IMR-90 (cell line): ENCODE data around the gene VDR. TPM values are rescaled to one million over a fixed set of nuclear protein-coding genes. Genes with fewer than 3 reads are reported as not detected.

ENCODE experiments used
- ATAC-seq: fragments of 200-7000 bp; cut with Tn5 transposase; 2 replicates; pipeline ENCODE4 v1.9.1; 2020; ENCODE audit warnings: low read depth, mild to moderate bottlenecking, moderate library complexity
- BruUV-seq: library from RNA; stranded (reverse); fragments of 400-500 nt; replicated peaks from 2 replicates; lab custom pipeline; 2021; lab: Mats Ljungman, UMichigan
- CTCF ChIA-PET: fragments of 300-600 bp; formaldehyde crosslinking; extraction: SDS; loops from one replicate; lab custom pipeline; 2021; ENCODE audit warnings: antibody characterized with exemption; lab: Yijun Ruan, JAX
- POLR2A ChIA-PET: fragments of 300-600 bp; sonication (Branson Sonifier 250); formaldehyde crosslinking; loops from one replicate; lab custom pipeline; 2022; ENCODE audit warnings: antibody characterized with exemption; ENCODE audit not compliant: unreplicated experiment; lab: Charles Lee
- DNase-seq: peaks from one replicate; pipeline ENCODE4 v3.0.0; 2013
- H2AFZ ChIP-seq: replicated peaks from 2 replicates; pipeline ENCODE3; 2013; ENCODE audit warnings: low read length, mild to moderate bottlenecking; ENCODE audit not compliant: poor library complexity
- H2AK5ac ChIP-seq: 2 replicates; pipeline ENCODE4 v1.6.1; 2013; ENCODE audit warnings: low read depth, low read length, inconsistent platforms
- H2AK9ac ChIP-seq: replicated peaks from 2 replicates; pipeline ENCODE3; 2013; ENCODE audit warnings: mild to moderate bottlenecking, low read depth, low read length, moderate library complexity; ENCODE audit not compliant: poor library complexity
- H2BK120ac ChIP-seq: 2 replicates; pipeline ENCODE4 v1.6.1; 2013; ENCODE audit warnings: low read depth, low read length, inconsistent platforms
- H2BK15ac ChIP-seq: 3 replicates; pipeline ENCODE4 v1.6.1; 2013; ENCODE audit warnings: low read depth, low read length, inconsistent platforms
- H2BK20ac ChIP-seq: 2 replicates; pipeline ENCODE4 v1.6.1; 2013; ENCODE audit warnings: low read depth, mild to moderate bottlenecking, inconsistent platforms, low read length, moderate library complexity
- H2BK5ac ChIP-seq: 2 replicates; pipeline ENCODE4 v1.6.1; 2013; ENCODE audit warnings: mild to moderate bottlenecking, low read depth, low read length, inconsistent platforms; ENCODE audit not compliant: poor library complexity, severe bottlenecking
- H3K14ac ChIP-seq: replicated peaks from 2 replicates; pipeline ENCODE4 v1.6.1; 2013; ENCODE audit warnings: low read depth, low read length, inconsistent platforms
- H3K18ac ChIP-seq: 2 replicates; pipeline ENCODE4 v1.6.1; 2013; ENCODE audit warnings: low read depth, low read length, control low read depth
- H3K23ac ChIP-seq: 2 replicates; pipeline ENCODE4 v1.6.1; 2013; ENCODE audit warnings: low read depth, low read length, inconsistent platforms
- H3K27ac ChIP-seq: 2 replicates; pipeline ENCODE4 v1.5.1; 2013; ENCODE audit warnings: mild to moderate bottlenecking, control low read depth, low read length; ENCODE audit not compliant: insufficient read depth
- H3K27me3 ChIP-seq: 2 replicates; pipeline ENCODE4 v1.6.1; 2013; ENCODE audit warnings: low read length; ENCODE audit not compliant: control insufficient read depth, insufficient read depth
- H3K36me3 ChIP-seq: 2 replicates; pipeline ENCODE4 v1.6.1; 2013; ENCODE audit warnings: low read length, mixed read lengths; ENCODE audit not compliant: control insufficient read depth, insufficient read depth
- H3K4ac ChIP-seq: 2 replicates; pipeline ENCODE4 v1.6.1; 2013; ENCODE audit warnings: low read depth, low read length, inconsistent platforms
- H3K4me1 ChIP-seq: 2 replicates; pipeline ENCODE4 v1.6.1; 2013; ENCODE audit warnings: low read length, mixed read lengths; ENCODE audit not compliant: control insufficient read depth, insufficient read depth
- H3K4me2 ChIP-seq: 2 replicates; pipeline ENCODE4 v1.6.1; 2013; ENCODE audit warnings: low read depth, mild to moderate bottlenecking, control low read depth, low read length, moderate library complexity
- H3K4me3 ChIP-seq: 2 replicates; pipeline ENCODE4 v1.5.1; 2013; ENCODE audit warnings: low read depth, mild to moderate bottlenecking, control low read depth, low read length, moderate library complexity; ENCODE audit not compliant: insufficient read depth
- H3K56ac ChIP-seq: 2 replicates; pipeline ENCODE4 v1.6.1; 2013; ENCODE audit warnings: low read length, inconsistent platforms; ENCODE audit not compliant: insufficient read depth; ENCODE audit errors: extremely low read depth
- H3K79me1 ChIP-seq, 2 experiments: 2 replicates each; pipeline ENCODE4 v1.6.1; 2013; ENCODE audit warnings: low read length in 2 of 2, inconsistent platforms in 1 of 2, low read depth in 1 of 2
- H3K9ac ChIP-seq: 2 replicates; pipeline ENCODE4 v1.6.1; 2013; ENCODE audit warnings: low read depth, low read length, control low read depth
- H3K9me1 ChIP-seq: 2 replicates; pipeline ENCODE4 v1.6.1; 2013; ENCODE audit warnings: low read length, inconsistent platforms; ENCODE audit not compliant: insufficient read depth
- H3K9me3 ChIP-seq: 2 replicates; pipeline ENCODE4 v1.6.1; 2013; ENCODE audit warnings: low read length; ENCODE audit not compliant: control insufficient read depth, insufficient read depth
- H4K20me1 ChIP-seq: 2 replicates; pipeline ENCODE4 v1.6.1; 2013; ENCODE audit warnings: low read length, inconsistent platforms; ENCODE audit not compliant: insufficient read depth
- H4K5ac ChIP-seq: 2 replicates; pipeline ENCODE4 v1.6.1; 2013; ENCODE audit warnings: mild to moderate bottlenecking, low read depth, low read length, control low read depth
- H4K8ac ChIP-seq, 2 experiments: 2 replicates each; pipeline ENCODE4 v1.6.1; 2013; ENCODE audit warnings: low read depth in 2 of 2, low read length in 2 of 2, control low read depth in 1 of 2, inconsistent platforms in 1 of 2
- H4K91ac ChIP-seq: 2 replicates; pipeline ENCODE4 v1.6.1; 2013; ENCODE audit warnings: low read depth, low read length, inconsistent platforms; ENCODE audit not compliant: insufficient read depth
- BHLHE40 ChIP-seq: fragments of 150-350 bp; IDR thresholded peaks from 2 replicates; pipeline ENCODE4 v1.6.1; 2016; ENCODE audit warnings: mild to moderate bottlenecking, low read depth, low read length
- CEBPB ChIP-seq: IDR thresholded peaks from 2 replicates; pipeline ENCODE4 v1.6.1; 2012; ENCODE audit warnings: low read depth, low read length, improper control_type of control experiment
- CHD1 ChIP-seq: IDR thresholded peaks from 2 replicates; pipeline ENCODE4 v1.6.1; 2012; ENCODE audit warnings: low read depth, low read length, improper control_type of control experiment
- CTCF ChIP-seq: conservative IDR thresholded peaks from 2 replicates; pipeline ENCODE4 v1.5.1; 2012; ENCODE audit warnings: mild to moderate bottlenecking, low read depth, low read length, improper control_type of control experiment
- MXI1 ChIP-seq: IDR thresholded peaks from 2 replicates; pipeline ENCODE4 v1.6.1; 2012; ENCODE audit warnings: low read depth, mild to moderate bottlenecking, low read length, moderate library complexity, borderline replicate concordance
- NFE2L2 ChIP-seq: fragments of 150-350 bp; IDR thresholded peaks from 2 replicates; pipeline ENCODE4 v1.6.1; 2016; ENCODE audit warnings: low read depth, mild to moderate bottlenecking, low read length
- RFX5 ChIP-seq: IDR thresholded peaks from 2 replicates; pipeline ENCODE4 v1.8.0; 2012; ENCODE audit warnings: low read depth, mild to moderate bottlenecking, low read length, moderate library complexity
- SMC3 ChIP-seq: fragments of 150-350 bp; IDR thresholded peaks from 2 replicates; pipeline ENCODE4 v1.6.1; 2016; ENCODE audit warnings: low read depth, mild to moderate bottlenecking, antibody characterized with exemption, low read length, moderate library complexity
- USF2 ChIP-seq: fragments of 150-350 bp; IDR thresholded peaks from 2 replicates; pipeline ENCODE4 v1.6.1; 2017; ENCODE audit warnings: mild to moderate bottlenecking, antibody characterized with exemption, low read length, low read depth
- WGBS, 2 experiments: methylation state at CpG; one replicate each; pipeline versions ENCODE4 v1.1.5 to v1.1.7; 2013; ENCODE audit warnings: missing lambda C conversion rate in 2 of 2; ENCODE audit not compliant: insufficient read length in 1 of 2; ENCODE audit errors: extremely low coverage in 2 of 2; 5-methylcytosine and 5-hydroxymethylcytosine counted together
- dilution Hi-C: fragments of 300-500 bp; cut with HindIII; formaldehyde crosslinking; loops from one replicate; pipeline ENCODE4 v1.14.3; 2018; ENCODE audit warnings: low sequenced_read_pairs; ENCODE audit not compliant: unreplicated experiment
- in situ Hi-C: fragments of 300-500 bp; cut with MboI; formaldehyde crosslinking; loops from 3 replicates; pipeline ENCODE4 v1.14.3; 2019; ENCODE audit warnings: low sequenced_read_pairs, inconsistent platforms, mixed read lengths
- intact Hi-C: fragments of 100-400 bp; cut with micrococcal nuclease; formaldehyde crosslinking; loops from 2 replicates; pipeline ENCODE4 v1.10.0; 2022
- polyA plus RNA-seq, 3 experiments: library from polyadenylated mRNA; depleted of rRNA; stranded (reverse); fragments of >200 nt; gene quantifications; 2 replicates each; pipeline ENCODE4 v1.2.3, GENCODE V29; 2012; ENCODE audit warnings: low replicate concordance in 1 of 3
- total RNA-seq: library from RNA; depleted of rRNA; stranded (reverse); fragments of >200 nt; gene quantifications from 2 replicates; pipeline ENCODE4 v1.2.3, GENCODE V29; 2012

VDR gene
- total and polyA plus RNA-seq, 2 of the 4 experiments (the other 2 are of a cell fraction), result 5.4 to 8.5 TPM

- Histone ChIP-seq H3K18ac (no peak overlapping the region), H3K9ac (no peak overlapping the region), H3K4ac (0 out of 2 replicates have a peak overlapping the region, but pooled peaks have one; percentile 20), H2AK9ac (no peak overlapping the region), H3K23ac (no peak overlapping the region), H3K14ac (0 out of 2 replicates have a peak overlapping the region, but pooled peaks have one; percentile 42), H3K9me1 (peaks cover 17% of the 10 kb centered on the region), H3K4me1 (peaks cover 8% of the 10 kb centered on the region), H3K4me2 (no peak overlapping the region), H2BK120ac (peak overlapping the region; percentile 62), H3K79me1 (no peaks in the 10 kb centered on the region), H2AK5ac (peak overlapping the region; percentile 82), H3K4me3 (no peak overlapping the region), H3K27ac (no peak overlapping the region), H3K56ac (no peak overlapping the region), H3K27me3 (peaks cover 13% of the 10 kb centered on the region), H2BK5ac (no peak overlapping the region), H4K8ac (peak overlapping the region in 1 of 2 experiments; percentile 43; a peak in 1 of 4 replicates), H4K91ac (no peak overlapping the region), H3K9me3 (no peaks in the 10 kb centered on the region), H3K36me3 (no peaks in the 10 kb centered on the region), H4K5ac (no peak overlapping the region), H2BK15ac (peak overlapping the region; percentile 18; the same call in 1 of the 3 replicates), H2BK20ac (peak overlapping the region; percentile 14; the same call in 1 of the 2 replicates), H4K20me1 (no peaks in the 10 kb centered on the region; the same call in 1 of the 2 replicates), H2AFZ (no peak overlapping the region)
- in situ Hi-C loops, result no loop called here
- no peak for TF ChIP-seq USF2
- no peak for TF ChIP-seq CTCF
- no peak for TF ChIP-seq CHD1
- TF ChIP-seq BHLHE40, result no peak
- no peak for TF ChIP-seq MXI1
- TF ChIP-seq SMC3, result no peak
- TF ChIP-seq CEBPB, result no peak
- TF ChIP-seq RFX5, result no peak
- TF ChIP-seq NFE2L2, result no peak
- intact Hi-C loops, result no loop called here
- BruUV-seq, result no TSS peak
- ATAC-seq (no peak), DNase-seq (no peak)
- ChIA-PET POLR2A (interaction anchor here (0.6 kb wide), 1 partner anchor 1457 kb away, joined by 3 read pairs; no protein-coding TSS in a partner anchor), CTCF (interaction anchor here (0.9 to 1.2 kb wide), 2 partner anchors 8 to 33 kb away, joined by 3 to 5 read pairs; partner anchors contain the start of gene VDR)
- dilution Hi-C loops, result no loop called here
- whole genome bisulfite sequencing, 2 experiments, result 92% methylated on average over 4 of the region's 4 CpGs; no CpG with 5 or more reads in 1 of the 2 experiments
Observed at GRCh38 chr12:47938594-47938993, 33.8 kb upstream of the VDR start.
